Germinal center (tissue), 1 donor: ENCODE measurements around the gene FAM163A.
"Not testable (repeated sequence)": the region's sequence is repeated elsewhere in the genome, so short reads cannot be mapped to it uniquely, and the experiment has no call there.

ENCODE experiments used
- DNase-seq: peaks from one replicate; pipeline ENCODE4 v3.0.0; 2012; ENCODE audit warnings: mixed read lengths, low spot score

Gene FAM163A

GRCh38 chr1:179816196-179816960 lies 73.3 kb downstream of the FAM163A start:
- DNase-seq: no peak

GRCh38 chr1:179817056-179817455 lies 74.0 kb downstream of the FAM163A start:
- no peak for DNase-seq

GRCh38 chr1:179817789-179818188 lies 74.7 kb downstream of the FAM163A start:
- DNase-seq: no peak

- no peak for DNase-seq
Observed at GRCh38 chr1:179818260-179818659, 75.2 kb downstream of the FAM163A start.

- DNase-seq: no peak
Observed at GRCh38 chr1:179818743-179819173, 75.7 kb downstream of the FAM163A start.

- DNase-seq: no peak
Observed at GRCh38 chr1:179820226-179820970, 77.3 kb downstream of the FAM163A start.

GRCh38 chr1:179821524-179821923 lies 78.4 kb downstream of the FAM163A start:
- DNase-seq: no peak

- DNase-seq: no peak
Observed at GRCh38 chr1:179822065-179822464, 79.0 kb downstream of the FAM163A start.

GRCh38 chr1:179823693-179824092 lies 80.6 kb downstream of the FAM163A start:
- DNase-seq: no peak

- DNase-seq: no peak
Observed at GRCh38 chr1:179824265-179824664, 81.2 kb downstream of the FAM163A start.

- DNase-seq: no peak
Observed at GRCh38 chr1:179825206-179825605, 82.1 kb downstream of the FAM163A start.

- DNase-seq: no peak
Observed at GRCh38 chr1:179825798-179826460, 82.8 kb downstream of the FAM163A start.

- DNase-seq: no peak
Observed at GRCh38 chr1:179826626-179827280, 83.7 kb downstream of the FAM163A start.

- DNase-seq: no peak
Observed at GRCh38 chr1:179828554-179829110, 85.5 kb downstream of the FAM163A start.

- DNase-seq: no peak
Observed at GRCh38 chr1:179831225-179831624, 88.1 kb downstream of the FAM163A start.

- DNase-seq: no peak
Observed at GRCh38 chr1:179831852-179832699, 89.0 kb downstream of the FAM163A start.

GRCh38 chr1:179836686-179837445 lies 93.8 kb downstream of the FAM163A start:
- DNase-seq: not testable (repeated sequence)

GRCh38 chr1:179840107-179840506 lies 97.0 kb downstream of the FAM163A start:
- no peak for DNase-seq

- DNase-seq: no peak
Observed at GRCh38 chr1:179848233-179848632, 105.1 kb downstream of the FAM163A start.

- DNase-seq: no peak
Observed at GRCh38 chr1:179853102-179853501, 110.0 kb downstream of the FAM163A start.
